Neural cell (in vitro differentiated cells): ENCODE data around the gene MREG. TPM values are rescaled to one million over a fixed set of nuclear protein-coding genes. Genes with fewer than 3 reads are reported as not detected.
"Not testable (repeated sequence)": the region's sequence is repeated elsewhere in the genome, so short reads cannot be mapped to it uniquely, and the experiment has no call there.

ENCODE experiments used
- H2AFZ ChIP-seq: fragments of 200-600, 300-800 bp; sonication (generic), shearing (Covaris generic); 2 replicates; pipeline ENCODE4 v1.6.0; 2014; ENCODE audit warnings: low read depth, mild to moderate bottlenecking, antibody characterized with exemption, low read length, moderate library complexity
- H3F3A ChIP-seq: fragments of 200-600 bp; shearing (Covaris generic); 2 replicates; pipeline ENCODE4 v1.6.1; 2016; ENCODE audit warnings: mild to moderate bottlenecking, moderate library complexity, mixed read lengths, antibody characterized with exemption, low read length; ENCODE audit not compliant: insufficient read depth, poor library complexity, severe bottlenecking
- H3K27ac ChIP-seq: fragments of 200-600, 300-800 bp; sonication (generic), shearing (Covaris generic); 2 replicates; pipeline ENCODE4 v1.5.1; 2014; ENCODE audit warnings: mild to moderate bottlenecking, low read length, moderate library complexity
- H3K27me3 ChIP-seq: fragments of 300-800, 200-600 bp; sonication (generic), shearing (Covaris generic); 2 replicates; pipeline ENCODE4 v1.6.0; 2014; ENCODE audit warnings: mild to moderate bottlenecking, low read depth, low read length, moderate library complexity; ENCODE audit not compliant: insufficient read depth
- H3K36me3 ChIP-seq: fragments of 300-800, 200-600 bp; sonication (generic), shearing (Covaris generic); 2 replicates; pipeline ENCODE4 v1.5.1; 2014; ENCODE audit warnings: mild to moderate bottlenecking, antibody characterized with exemption, low read length, moderate library complexity; ENCODE audit not compliant: insufficient read depth
- H3K4me2 ChIP-seq: fragments of 300-800, 200-600 bp; sonication (generic), shearing (Covaris generic); 2 replicates; pipeline ENCODE4 v1.6.0; 2014; ENCODE audit warnings: mild to moderate bottlenecking, low read length
- H3K4me3 ChIP-seq: fragments of 300-800, 200-600 bp; sonication (generic), shearing (Covaris generic); 2 replicates; pipeline ENCODE4 v1.5.1; 2014; ENCODE audit warnings: mild to moderate bottlenecking, low read length, moderate library complexity
- H3K79me2 ChIP-seq: fragments of 200-600 bp; shearing (Covaris generic); replicated peaks from 2 replicates; pipeline ENCODE4 v1.6.0; 2014; ENCODE audit warnings: mild to moderate bottlenecking, low read length, moderate library complexity; ENCODE audit not compliant: insufficient read depth
- H3K9ac ChIP-seq: fragments of 300-800, 200-600 bp; sonication (generic), shearing (Covaris generic); 2 replicates; pipeline ENCODE4 v1.6.1; 2016; ENCODE audit warnings: mild to moderate bottlenecking, low read length, mixed read lengths
- H3K9me2 ChIP-seq: fragments of 200-600 bp; shearing (Covaris generic); 2 replicates; pipeline ENCODE4 v1.6.1; 2016; ENCODE audit warnings: mild to moderate bottlenecking, low read length, mixed read lengths; ENCODE audit not compliant: insufficient read depth
- H3K9me3 ChIP-seq: fragments of 200-600, 300-800 bp; sonication (generic), shearing (Covaris generic); 2 replicates; pipeline ENCODE4 v1.6.1; 2016; ENCODE audit warnings: mild to moderate bottlenecking, mixed run types, low read length, moderate library complexity, mixed read lengths
- H4K20me1 ChIP-seq: fragments of 200-600 bp; shearing (Covaris generic); 2 replicates; pipeline ENCODE4 v1.6.1; 2016; ENCODE audit warnings: mild to moderate bottlenecking, mixed run types; ENCODE audit not compliant: insufficient read depth
- EP300 ChIP-seq: fragments of 450-650 bp; conservative IDR thresholded peaks from 2 replicates; pipeline ENCODE4 v1.6.1; 2014; ENCODE audit warnings: antibody characterized with exemption, mild to moderate bottlenecking, moderate library complexity; ENCODE audit not compliant: poor library complexity, severe bottlenecking
- EZH2 ChIP-seq: fragments of 200-600, 300-800 bp; shearing (Covaris generic), sonication (generic); IDR thresholded peaks from 2 replicates; pipeline ENCODE4 v1.6.1; 2014; ENCODE audit warnings: antibody characterized with exemption, low read length, borderline replicate concordance, mild to moderate bottlenecking; ENCODE audit not compliant: insufficient read depth, poor library complexity, severe bottlenecking
- MXI1 ChIP-seq: fragments of 450-650 bp; conservative IDR thresholded peaks from 2 replicates; pipeline ENCODE4 v1.6.1; 2014; ENCODE audit warnings: antibody characterized with exemption, mild to moderate bottlenecking; ENCODE audit not compliant: poor library complexity, severe bottlenecking
- POLR2AphosphoS5 ChIP-seq: IDR thresholded peaks from 2 replicates; pipeline ENCODE4 v1.6.1; 2012
- RAD21 ChIP-seq: fragments of 450-650 bp; conservative IDR thresholded peaks from 2 replicates; pipeline ENCODE4 v1.6.1; 2014; ENCODE audit warnings: antibody characterized with exemption, mild to moderate bottlenecking, moderate library complexity
- SMC3 ChIP-seq: fragments of 450-650 bp; conservative IDR thresholded peaks from 2 replicates; pipeline ENCODE4 v1.6.1; 2014; ENCODE audit warnings: antibody characterized with exemption, mild to moderate bottlenecking, moderate library complexity; ENCODE audit not compliant: poor library complexity
- TAF1 ChIP-seq: IDR thresholded peaks from 2 replicates; pipeline ENCODE4 v1.6.1; 2012; ENCODE audit warnings: low read depth
- polyA plus RNA-seq: library from polyadenylated mRNA; depleted of rRNA; stranded (reverse); fragments of >200 nt; gene quantifications from 2 replicates; pipeline ENCODE4 v1.2.3, GENCODE V29; 2014
- TF ChIP-seq, protein P1 (sequence below): fragments of 450-650 bp; IDR thresholded peaks from 2 replicates; pipeline ENCODE4 v1.5.1; 2014; ENCODE audit warnings: antibody characterized with exemption, mild to moderate bottlenecking, moderate library complexity; ENCODE audit not compliant: poor library complexity, severe bottlenecking
- TF ChIP-seq, protein P2 (sequence below): IDR thresholded peaks from 2 replicates; pipeline ENCODE4 v1.6.1; 2012; ENCODE audit warnings: borderline replicate concordance

The MREG gene
- polyA plus RNA-seq, 1 donor from 2014 or later = 9.1 TPM

DNA sequence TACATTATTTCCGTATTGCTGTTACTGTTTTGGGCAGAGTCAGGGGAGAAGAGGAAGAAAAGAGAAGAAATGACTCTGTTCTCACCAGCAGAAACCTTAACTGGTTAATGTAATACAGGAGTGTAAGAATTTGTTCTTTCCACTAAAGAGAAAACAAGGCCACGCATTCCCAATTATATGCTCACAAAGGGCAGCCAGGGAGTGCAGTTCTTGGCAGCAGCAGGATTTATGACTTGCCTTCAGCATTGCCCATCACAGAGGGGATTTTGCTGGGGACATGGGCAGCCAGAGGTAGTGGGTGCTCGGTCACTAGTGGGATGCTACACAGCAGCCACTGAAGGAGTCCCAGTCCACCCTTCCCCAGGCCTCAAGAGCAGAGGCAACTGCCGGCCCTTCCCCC, 18.4 kb downstream of the MREG start:
- Histone ChIP-seq H2AFZ (no peak overlapping the region), H3K9me3 (no peaks in the 10 kb centered on the region), H3K9ac (no peak overlapping the region), H3K9me2 (no peaks in the 10 kb centered on the region), H3K27ac (no peak overlapping the region), H3K36me3 (no peaks in the 10 kb centered on the region), H3F3A (no peaks in the 10 kb centered on the region), H3K4me2 (no peak overlapping the region), H3K79me2 (no peaks in the 10 kb centered on the region), H4K20me1 (no peaks in the 10 kb centered on the region), H3K4me3 (no peak overlapping the region), H3K27me3 (no peaks in the 10 kb centered on the region)
- TF ChIP-seq POLR2AphosphoS5 (no peak), TAF1 (no peak), EP300 (no peak), MXI1 (no peak), EZH2 (no peak), RAD21 (no peak), SMC3 (no peak)
- TF ChIP-seq, protein P1, sequence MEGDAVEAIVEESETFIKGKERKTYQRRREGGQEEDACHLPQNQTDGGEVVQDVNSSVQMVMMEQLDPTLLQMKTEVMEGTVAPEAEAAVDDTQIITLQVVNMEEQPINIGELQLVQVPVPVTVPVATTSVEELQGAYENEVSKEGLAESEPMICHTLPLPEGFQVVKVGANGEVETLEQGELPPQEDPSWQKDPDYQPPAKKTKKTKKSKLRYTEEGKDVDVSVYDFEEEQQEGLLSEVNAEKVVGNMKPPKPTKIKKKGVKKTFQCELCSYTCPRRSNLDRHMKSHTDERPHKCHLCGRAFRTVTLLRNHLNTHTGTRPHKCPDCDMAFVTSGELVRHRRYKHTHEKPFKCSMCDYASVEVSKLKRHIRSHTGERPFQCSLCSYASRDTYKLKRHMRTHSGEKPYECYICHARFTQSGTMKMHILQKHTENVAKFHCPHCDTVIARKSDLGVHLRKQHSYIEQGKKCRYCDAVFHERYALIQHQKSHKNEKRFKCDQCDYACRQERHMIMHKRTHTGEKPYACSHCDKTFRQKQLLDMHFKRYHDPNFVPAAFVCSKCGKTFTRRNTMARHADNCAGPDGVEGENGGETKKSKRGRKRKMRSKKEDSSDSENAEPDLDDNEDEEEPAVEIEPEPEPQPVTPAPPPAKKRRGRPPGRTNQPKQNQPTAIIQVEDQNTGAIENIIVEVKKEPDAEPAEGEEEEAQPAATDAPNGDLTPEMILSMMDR = no peak
- TF ChIP-seq, protein P2, sequence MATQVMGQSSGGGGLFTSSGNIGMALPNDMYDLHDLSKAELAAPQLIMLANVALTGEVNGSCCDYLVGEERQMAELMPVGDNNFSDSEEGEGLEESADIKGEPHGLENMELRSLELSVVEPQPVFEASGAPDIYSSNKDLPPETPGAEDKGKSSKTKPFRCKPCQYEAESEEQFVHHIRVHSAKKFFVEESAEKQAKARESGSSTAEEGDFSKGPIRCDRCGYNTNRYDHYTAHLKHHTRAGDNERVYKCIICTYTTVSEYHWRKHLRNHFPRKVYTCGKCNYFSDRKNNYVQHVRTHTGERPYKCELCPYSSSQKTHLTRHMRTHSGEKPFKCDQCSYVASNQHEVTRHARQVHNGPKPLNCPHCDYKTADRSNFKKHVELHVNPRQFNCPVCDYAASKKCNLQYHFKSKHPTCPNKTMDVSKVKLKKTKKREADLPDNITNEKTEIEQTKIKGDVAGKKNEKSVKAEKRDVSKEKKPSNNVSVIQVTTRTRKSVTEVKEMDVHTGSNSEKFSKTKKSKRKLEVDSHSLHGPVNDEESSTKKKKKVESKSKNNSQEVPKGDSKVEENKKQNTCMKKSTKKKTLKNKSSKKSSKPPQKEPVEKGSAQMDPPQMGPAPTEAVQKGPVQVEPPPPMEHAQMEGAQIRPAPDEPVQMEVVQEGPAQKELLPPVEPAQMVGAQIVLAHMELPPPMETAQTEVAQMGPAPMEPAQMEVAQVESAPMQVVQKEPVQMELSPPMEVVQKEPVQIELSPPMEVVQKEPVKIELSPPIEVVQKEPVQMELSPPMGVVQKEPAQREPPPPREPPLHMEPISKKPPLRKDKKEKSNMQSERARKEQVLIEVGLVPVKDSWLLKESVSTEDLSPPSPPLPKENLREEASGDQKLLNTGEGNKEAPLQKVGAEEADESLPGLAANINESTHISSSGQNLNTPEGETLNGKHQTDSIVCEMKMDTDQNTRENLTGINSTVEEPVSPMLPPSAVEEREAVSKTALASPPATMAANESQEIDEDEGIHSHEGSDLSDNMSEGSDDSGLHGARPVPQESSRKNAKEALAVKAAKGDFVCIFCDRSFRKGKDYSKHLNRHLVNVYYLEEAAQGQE = no peak

DNA sequence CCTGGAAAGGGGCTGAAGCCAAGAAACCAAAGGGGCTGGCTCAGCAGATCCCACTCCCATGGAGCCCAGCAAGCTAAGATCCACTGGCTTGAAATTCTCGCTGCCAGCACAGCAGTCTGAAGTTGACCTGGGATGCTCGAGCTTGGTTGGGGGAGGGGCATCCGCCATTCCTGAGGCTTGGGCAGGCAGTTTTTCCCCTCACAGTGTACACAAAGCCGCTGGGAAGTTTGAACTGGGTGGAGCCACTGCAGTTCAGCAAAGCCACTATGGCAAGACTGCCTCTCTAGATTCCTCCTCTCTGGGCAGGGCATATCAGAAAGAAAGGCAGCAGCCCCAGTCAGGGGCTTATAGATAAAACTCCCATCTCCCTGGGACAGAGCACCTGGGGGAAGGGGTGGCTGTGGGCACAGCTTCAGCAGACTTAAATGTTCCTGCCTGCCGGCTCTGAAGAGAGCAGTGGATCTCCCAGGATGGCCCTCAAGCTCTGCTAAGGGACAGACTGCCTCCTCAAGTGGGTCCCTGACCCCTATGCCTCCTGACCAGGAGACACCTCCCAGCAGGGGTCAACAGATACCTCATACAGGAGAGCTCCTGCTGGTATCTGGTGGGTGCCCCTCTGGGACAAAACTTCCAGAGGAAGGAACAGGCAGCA, 24.7 kb downstream of the MREG start:
- not testable (repeated sequence) for H3K27me3 ChIP-seq, H4K20me1 ChIP-seq, H3K27ac ChIP-seq, H3K36me3 ChIP-seq, H3K9me2 ChIP-seq, H3F3A ChIP-seq, H3K9ac ChIP-seq, H3K4me2 ChIP-seq, H3K4me3 ChIP-seq, H3K79me2 ChIP-seq, H2AFZ ChIP-seq
- H3K9me3 ChIP-seq = peaks cover 11% of the 10 kb centered on the region

DNA sequence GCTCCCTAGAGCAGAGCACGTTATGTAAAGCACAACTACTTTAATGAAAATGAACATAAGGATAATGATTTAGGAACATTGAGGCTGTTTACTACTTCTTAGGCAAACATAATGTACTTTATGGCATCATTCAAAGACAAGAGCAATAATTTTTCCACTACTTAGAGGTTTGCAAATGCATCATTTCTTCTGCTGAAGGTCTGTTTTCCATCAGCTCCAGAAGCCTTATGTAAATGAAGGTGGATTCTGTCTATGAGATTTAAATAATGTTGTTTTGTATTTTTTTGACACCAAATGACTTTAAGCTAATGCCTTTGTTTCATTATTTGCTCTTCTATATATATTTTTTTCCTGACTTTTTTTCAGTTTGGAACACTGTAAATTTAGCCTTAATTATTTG, 28.1 kb downstream of the MREG start:
- H3K9ac ChIP-seq = no peak overlapping the region
- H2AFZ ChIP-seq = no peak overlapping the region
- H3K36me3 ChIP-seq = no peaks in the 10 kb centered on the region
- no peaks in the 10 kb centered on the region for H3K79me2 ChIP-seq
- H3K27ac ChIP-seq = no peak overlapping the region
- H3K9me3 ChIP-seq = peaks cover 11% of the 10 kb centered on the region
- no peaks in the 10 kb centered on the region for H3F3A ChIP-seq
- H3K27me3 ChIP-seq = no peaks in the 10 kb centered on the region
- no peak for TF ChIP-seq EZH2
- TF ChIP-seq, protein P2 = no peak
- no peak for TF ChIP-seq MXI1
- no peak overlapping the region for H3K4me2 ChIP-seq
- H4K20me1 ChIP-seq = no peaks in the 10 kb centered on the region
- no peaks in the 10 kb centered on the region for H3K9me2 ChIP-seq
- no peak overlapping the region for H3K4me3 ChIP-seq
